Activated naive CD4-positive, alpha-beta T cell treated with Interleukin-2 at 50 U/mL for 16 hours (primary cell): ENCODE results near the gene TEAD3.
"Not testable (repeated sequence)": the region's sequence is repeated elsewhere in the genome, so short reads cannot be mapped to it uniquely, and the experiment has no call there.

Source experiments
- DNase-seq: peaks from one replicate; pipeline ENCODE4 v3.0.0-alpha.2; 2020

TEAD3 gene

DNA sequence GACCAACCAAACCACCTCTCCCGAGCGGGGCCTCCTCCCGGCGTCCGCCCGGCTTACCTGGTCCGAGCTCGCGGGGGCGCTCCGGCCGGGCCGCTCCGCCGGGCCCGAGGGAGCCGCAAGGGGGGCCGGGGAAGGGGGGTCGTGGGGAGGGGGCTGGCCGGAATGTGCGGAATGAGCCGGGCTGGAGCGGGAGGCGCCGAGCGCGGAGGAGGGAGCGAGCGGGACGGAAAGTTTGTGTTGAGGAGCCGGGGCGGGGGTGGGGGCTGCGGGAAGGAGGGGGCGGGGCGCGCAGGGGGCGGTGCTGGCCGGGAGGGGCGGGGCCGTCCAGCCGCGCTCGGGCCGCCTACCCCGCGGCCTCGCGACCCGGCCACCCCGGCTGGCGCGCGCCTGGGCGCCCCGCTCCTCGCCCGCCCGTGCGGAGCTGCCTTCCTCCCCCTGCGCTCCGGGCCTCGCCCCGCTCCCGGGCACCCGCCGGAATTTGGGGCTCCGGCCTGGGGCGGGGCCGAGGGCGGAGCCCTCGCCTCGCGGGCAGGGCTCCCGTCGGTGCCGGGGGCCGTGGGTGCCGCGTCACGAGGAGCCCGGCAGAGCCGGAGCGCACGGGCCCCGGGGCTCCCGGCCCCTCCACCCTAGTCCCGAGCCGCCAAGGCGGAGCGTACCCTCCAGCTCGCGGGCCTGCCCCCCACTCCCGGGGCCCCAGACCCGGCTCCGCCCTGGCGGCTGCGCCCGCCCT, at the start of gene TEAD3:
Gene TEAD3 (minus strand): TSS at position 239 of the 730 bp plus-strand sequence.
- DNase-seq = peak; percentile 50

DNA sequence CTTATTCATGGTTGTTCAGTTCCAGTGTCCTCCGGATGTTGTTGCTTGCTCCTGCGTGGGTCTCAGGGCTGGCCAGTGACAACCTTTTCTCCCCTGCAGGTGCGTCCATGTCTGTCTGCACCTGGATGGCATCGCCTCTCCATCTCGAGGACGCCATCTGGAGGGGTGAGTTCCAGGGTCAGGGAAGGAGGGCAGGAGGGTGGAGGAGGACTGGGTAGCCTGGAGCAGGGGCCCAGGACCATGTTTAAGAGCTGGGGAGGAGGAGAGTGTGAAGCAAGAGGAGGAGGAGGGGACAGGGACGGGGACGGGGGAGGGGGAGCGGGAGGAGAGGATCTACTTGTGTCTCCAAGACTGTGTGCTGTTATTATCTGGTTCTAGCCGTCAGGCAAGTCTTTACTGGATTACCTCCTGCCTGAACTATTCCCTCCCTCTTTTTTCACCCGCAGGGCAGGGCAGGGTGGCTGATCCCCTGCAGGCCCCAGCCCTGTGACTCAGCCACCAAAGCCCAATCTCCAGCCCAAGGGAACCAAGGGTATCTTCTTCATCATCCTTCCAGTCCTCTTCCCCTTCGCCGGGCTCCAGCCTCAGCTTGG, 48.0 kb upstream of the TEAD3 start:
- no peak for DNase-seq

DNA sequence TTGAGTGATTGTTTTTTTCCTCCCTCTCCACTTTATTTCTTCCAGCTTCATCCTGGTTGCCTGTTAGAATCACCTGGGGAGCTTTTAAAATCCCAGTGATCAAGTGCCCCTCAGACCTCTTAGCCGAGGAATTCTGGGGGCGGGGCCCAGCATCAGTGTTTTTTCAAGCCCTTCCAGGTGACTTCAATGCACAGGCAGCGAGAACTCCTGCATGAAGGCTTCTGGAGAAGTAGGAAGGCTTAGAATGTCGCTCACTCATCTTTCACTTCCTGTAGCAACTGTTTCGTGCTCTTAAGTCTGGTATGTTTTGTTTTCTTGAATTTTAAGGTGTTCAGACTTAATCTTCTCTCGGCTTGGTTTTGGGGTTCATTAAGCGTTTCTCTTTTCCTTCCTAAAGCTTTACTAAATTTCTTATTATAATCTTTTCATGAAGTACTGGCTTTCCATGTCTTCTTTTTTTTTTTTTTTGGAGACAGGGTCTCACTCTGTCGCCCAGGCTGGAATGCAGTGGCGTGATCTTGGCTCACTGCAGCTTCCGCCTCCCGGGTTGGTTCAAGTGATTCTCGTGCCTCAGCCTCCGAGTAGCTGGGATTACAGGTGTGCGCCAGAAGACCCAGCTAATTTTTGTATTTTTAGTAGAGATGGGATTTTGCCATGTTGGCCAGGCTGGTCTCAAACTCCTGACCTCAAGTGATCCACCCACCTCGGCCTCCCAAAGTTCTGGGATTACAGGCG, 46.7 kb upstream of the TEAD3 start:
- DNase-seq = no peak

DNA sequence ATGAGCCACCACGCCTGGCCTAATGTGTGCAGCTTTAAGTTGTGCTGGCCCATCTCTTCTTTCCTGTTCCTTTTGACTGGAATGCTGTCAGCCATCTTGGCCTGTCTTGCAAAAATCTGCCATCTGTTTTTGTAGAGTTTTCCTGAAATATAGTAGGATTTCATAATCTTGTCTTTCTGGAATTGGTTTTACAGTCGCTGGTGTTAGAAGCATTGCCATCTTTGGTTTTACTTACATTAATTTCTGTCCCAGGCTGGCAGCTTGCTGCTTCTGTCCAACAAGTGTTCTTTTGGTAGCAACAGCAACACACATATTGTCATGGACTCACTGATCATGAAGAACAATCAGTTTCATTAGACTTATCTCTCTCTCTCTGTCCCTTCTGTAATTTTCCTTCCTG, 45.0 kb upstream of the TEAD3 start:
- no peak for DNase-seq

DNA sequence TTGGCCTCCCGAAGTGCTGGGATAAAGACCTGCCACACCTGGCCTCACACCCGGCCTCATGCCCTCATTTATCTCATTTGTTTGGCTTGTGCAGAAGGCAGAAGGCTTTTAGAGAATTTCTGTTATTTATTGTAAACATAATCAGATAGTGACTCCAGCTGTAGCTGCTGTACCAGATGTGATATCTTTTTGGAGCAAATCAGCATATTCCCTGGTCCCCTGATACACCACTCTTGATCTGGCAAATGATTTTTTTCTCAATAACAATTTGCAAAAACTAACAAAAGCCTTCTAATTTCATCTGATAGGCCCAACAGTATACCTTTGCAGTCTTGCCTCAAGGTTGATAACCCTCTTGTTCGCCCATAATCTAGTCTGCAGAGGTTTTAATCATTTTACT, 42.3 kb upstream of the TEAD3 start:
- DNase-seq = no peak

DNA sequence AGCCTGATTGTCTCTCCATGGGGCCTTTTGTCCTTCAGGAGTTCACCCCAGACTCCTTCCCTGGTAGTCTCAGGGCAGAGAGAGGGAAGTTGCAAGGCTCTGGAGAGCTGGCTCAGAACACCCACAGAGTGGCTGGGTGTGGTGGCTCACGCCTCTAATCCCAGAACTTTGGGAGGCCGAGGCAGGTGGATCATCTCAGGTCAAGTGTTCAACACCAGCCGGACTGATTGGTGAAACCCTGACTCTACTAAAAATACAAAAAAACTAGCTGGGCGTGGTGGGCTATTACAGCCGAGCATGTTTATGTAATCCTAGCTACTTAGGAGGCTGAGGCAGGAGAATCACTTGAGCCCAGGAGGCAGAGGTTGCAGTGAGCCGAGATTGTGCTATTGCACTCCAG, 39.0 kb upstream of the TEAD3 start:
- DNase-seq = not testable (repeated sequence)

DNA sequence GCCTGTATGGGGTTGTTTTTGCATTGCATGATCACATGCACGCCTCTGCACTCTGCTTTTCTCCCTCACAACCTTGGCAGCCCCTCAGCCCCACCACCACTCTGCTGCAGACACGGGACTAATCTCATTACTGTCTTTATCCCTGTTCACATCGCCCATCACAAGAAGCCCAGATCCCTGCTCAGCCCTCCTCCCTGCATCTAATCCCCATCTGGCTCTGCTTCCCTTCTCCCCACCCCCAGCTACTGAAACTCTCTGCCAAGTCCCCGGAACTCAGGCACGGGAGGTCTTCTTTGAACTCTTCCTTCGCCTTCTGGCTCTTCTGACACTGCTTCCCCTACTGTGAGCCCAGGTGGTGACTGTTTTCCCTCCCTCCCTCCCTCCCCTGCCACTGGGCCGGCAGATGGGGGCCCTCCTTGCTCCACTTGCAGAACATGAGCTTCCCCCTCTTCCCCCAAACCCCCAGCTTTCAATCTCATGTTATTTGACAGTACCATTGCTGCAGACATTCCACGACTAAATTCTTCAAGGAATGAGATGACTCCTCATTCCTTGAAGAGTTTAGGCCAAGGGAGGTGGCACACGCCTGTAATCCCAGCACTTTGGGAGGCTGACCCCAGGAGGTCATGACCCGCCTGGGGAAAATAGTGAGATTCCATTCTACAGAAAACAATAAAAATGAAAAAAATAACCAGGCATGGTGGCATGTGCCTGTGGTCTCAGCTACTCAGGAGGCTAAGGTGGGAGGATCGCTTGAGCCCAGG, 37.7 kb upstream of the TEAD3 start:
- DNase-seq = no peak

DNA sequence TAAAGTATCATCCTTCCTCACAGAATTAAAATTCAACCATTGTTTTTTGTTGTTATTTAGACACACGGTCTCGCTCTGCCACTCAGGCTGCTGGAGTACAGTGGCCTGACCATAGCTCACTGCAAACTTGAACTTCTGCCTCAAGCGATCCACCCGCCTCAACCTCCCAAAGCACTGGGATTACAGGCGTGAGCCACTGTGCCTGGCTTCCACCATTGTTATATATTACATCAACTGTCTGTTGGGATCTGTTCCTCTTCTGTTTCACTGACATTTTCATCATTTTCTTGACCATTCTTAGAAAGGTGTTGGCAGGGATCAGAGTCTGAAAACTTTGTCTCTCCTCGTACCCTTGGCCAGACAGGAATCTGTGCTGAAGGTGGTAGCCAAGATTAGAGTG, 37.1 kb upstream of the TEAD3 start:
- no peak for DNase-seq

DNA sequence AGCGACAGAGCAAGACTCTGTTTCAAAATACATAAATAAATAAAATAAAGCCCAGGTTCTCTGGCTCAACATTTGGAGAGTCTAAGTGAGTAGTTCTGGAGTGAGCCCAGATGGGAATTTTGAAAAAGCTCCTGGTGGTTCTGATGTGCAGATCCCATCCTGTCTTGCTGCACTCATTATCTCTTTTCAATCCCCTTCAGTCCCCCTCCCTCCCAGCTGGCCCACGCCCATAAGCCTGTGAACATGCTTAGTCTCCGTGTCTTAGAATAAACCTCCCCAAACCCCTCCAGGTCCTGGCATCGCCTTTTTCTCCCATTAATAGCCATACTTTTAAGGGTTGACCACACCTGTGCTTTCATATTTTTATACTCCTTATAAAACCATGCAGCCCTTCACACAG, 35.2 kb upstream of the TEAD3 start:
- DNase-seq = no peak

DNA sequence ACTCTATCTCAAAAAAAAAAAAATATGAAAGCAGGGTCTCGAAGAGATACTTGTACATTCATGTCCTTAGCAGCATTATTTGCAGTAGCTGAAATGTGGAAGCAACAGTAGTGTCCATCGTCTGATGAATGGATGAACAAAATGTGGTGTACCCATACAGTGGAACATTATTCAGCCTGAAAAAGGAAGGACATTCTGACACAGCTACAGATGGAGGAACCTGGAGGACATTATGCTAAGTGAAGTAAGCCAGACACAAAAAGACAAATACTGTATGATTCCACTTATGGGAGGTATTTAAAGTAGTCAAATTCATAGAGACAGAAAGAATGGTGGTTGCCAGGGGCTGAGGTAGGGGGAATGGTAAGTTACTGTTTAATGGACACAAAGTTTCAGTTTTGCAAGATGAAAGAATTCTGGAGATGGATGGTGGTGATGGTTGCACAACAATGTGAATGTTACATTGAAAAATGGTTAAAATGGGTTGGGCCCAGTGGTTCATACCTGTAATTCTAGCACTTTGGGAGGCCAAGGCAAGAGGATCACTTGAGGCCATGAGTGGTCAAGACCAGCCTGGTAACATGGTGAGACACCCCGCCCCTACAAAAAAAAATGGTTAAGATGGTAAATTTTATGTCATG, 27.6 kb upstream of the TEAD3 start:
- no peak for DNase-seq

DNA sequence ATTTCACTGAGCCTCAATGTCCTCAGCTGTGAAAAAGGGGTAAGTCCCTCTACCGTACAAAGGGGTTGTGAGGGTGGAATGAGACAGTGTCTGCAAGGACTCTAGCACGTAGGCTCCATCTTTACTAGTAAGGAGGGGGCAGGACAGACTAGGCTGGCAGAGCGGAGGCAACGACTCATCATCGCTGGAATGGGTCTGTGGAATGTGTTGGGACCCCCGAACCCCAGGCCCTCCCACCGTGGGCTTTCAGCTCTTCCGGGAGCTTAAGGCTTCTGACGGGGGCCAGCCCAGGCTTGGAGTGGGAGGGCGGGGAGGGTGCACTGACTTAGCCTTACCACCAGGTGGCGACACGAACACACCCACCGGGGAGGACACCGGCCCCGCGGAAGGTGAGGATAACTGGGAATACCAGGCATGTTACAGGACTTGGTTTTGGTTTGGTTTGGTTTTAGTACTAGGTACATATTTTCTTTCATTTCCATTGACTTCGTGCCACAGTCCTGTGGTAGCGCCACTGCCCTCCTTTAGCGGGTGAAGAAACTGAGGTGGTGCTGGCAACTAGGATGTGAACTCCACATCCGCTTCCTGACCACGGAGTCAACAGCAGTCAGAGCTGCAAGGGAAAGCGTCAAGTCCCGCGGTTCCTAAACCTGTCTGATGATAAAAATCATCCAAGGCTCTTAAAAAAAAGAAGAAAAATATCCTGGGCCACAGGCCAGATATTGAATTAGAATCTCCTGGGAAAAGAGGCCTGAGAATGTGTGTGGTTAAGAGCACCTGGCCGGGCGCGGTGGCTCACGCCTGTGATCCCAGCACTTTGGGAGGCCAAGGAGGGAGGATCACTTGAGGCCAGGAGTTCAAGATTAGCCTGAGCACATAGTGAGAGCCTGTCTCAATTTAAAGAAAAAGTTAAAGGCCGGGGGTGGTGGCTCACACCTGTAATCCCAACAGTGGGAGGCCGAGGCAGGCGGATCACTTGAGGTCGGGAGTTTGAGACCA, 26.1 kb upstream of the TEAD3 start:
- DNase-seq = peak; percentile 82

DNA sequence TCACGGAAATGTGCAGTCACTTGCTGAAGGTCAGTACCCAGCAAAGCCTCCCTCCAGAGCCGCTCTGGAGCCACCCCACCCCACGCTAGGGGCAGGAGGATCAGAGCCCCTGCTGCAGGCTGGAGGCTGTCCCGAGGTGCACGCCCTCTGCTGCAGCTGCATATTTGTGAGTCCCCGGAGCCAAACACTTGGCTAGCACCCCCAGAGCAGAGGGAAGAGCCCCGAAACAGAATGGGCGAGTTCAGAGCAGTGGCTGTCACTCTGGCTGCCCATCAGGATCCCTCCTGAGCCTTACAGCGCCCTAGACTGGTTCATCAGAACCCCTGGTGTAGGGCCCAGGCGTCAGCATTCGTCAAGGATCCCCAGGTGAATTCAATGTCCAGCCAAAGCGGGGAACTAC, 25.3 kb upstream of the TEAD3 start:
- DNase-seq = no peak

DNA sequence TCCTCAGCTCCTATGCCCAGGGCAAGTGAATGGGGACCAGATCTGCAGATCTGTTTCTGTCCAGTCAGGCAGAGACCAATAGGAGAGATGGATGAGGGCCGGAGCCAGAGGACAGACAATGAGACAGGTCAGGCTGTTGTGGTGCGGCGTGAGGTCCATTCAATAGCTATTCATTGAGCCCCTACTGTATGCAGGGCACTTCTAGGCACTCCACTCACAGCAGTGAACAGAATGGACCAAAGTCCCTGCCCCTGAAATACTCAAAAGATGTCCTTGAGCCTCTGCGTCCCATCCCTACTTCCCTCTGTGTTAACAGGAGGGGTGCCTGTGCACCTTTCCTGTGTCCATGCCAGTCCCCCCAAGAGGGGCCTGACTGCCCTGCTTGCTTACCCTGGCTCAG, 24.4 kb upstream of the TEAD3 start:
- DNase-seq = no peak

DNA sequence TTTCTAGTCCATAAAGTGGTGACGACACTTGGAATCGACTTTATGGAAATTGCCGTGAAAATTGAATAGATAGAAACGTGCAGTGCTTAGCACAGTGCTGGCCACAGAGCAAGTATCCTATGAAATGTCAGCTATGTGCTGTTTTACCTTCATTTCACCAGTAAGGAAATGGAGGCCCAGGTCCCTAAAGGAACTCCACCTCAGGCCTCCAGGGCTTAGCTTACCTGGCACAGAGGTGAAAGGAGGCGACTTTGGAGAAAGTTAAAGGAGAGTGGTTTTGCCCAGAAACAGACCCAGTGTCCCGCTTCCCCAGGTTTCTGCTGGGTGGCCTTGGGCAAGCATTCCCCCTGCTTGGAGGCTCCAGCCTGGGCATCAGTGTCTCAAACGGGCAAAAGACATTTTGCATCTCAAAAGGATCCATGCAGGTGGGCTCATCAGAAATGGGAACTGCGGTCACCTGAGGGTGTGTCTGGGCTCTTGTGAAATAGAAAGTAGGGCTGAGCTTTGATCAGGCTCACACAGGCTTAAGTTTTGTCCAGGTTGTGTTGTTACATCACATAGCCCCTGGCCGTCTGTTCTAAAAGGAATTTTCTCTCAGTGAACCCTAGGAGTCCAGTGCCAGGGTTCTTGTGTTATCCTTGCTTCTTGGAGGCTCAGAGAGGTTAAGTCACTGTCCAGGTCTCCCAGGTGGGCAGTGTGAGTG, 22.6 kb upstream of the TEAD3 start:
- DNase-seq = no peak

DNA sequence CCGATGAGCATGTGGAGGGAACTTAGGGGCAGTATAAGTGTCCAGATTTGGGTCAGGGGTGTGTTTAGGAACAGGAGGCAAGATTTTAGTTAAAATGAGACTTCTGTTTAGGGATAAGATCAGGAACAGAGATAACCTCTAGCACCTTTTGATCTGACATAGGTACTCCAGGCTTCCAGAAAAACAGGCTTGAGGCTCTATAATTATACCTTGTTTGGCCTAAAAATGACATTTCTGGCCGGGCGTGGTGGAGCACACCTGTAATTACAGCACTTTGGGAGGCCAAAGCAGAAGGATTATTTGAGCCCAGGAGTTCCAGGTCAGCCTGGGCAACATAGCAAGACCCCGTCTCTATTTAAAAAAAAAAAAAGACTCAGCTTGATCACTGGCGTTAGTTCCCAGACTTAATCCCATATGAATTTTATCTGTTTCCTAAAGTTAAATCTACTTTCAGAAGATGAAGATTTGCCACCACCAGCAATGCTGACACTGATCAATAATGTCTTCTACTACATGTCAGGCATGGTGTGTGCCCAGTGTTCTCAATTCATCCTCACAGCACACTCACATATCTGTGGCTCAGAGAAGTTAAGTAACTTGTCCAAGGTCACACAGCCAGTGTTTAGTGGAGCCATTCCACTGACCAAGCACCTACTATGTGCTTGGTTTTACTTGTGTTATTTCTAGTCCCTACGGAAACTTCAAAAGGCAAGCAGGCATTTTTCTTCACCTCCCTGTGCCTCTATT, 21.9 kb upstream of the TEAD3 start:
- no peak for DNase-seq

DNA sequence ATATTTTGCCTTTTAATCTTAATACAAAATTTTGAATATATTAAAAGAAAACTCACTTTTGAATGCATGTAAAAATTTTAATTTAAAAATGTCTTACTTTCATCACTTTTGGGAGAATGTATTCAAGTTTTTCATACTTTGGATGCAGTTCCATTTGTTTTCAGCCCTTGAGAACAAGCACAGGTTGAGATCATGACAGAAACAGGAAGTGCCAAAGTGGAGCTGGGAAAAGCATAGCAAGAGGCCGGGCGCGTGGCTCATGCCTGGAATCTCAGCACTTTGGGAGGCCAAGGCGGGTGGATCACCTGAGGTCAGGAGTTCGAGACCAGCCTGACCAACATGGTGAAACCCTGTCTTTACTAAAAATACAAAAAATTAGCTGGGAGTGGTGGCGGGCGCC, 21.1 kb upstream of the TEAD3 start:
- not testable (repeated sequence) for DNase-seq

DNA sequence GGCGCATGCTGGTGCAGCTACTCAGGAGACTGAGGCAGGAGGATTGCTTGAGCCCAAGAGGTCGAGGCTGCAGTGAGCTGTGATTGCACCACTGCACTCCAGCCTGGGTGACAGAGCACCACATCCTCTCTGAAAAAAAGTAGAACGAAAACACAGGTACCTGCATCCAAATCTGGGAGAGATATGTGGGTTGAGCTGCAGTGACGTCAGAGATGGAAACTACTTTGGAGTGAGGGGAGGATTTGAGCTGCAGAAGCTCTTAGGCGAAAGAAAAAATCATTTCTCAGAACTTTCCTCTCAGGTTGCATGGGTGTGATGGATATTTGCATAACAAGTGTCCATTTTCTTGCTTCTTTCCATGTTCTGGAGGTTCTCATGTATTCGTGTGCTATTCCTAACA, 19.8 kb upstream of the TEAD3 start:
- no peak for DNase-seq

DNA sequence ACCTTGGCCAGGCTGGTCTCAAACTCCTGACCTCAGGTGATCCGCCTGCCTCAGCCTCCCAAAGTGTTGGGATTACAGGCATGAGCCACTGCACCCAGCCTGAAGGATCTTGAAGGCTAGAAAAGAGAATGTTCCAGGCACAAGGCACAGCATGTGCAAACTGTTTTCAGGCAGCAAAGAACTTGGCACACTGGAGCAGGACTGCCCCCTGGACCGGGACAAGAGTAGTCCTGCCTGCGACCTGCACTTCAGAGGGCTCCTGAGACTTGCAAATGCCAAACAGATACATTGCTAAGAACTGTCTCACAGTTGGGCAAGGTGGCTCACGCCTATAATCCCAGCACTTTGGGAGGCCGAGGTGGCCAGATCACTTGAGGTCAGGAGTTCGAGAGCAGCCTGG, 19.1 kb upstream of the TEAD3 start:
- DNase-seq = not testable (repeated sequence)

DNA sequence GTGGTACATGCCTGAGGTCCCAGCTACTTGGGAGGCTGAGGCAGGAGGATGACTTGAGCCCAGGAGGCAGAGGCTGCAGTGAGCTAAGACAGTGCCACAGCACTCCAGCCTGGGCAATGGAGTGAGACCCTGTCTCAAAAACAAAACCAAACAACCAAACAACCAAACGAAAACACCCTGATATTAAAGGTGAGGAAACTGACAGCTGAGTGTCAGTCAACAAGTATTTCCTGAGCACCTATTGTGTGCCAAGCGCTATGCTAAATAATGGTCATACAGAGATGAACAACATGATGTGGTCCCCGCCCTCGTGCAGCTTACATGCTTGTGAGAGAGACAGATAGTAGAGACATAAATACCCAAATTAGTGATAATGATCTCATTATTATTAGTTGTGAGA, 17.7 kb upstream of the TEAD3 start:
- no peak for DNase-seq

DNA sequence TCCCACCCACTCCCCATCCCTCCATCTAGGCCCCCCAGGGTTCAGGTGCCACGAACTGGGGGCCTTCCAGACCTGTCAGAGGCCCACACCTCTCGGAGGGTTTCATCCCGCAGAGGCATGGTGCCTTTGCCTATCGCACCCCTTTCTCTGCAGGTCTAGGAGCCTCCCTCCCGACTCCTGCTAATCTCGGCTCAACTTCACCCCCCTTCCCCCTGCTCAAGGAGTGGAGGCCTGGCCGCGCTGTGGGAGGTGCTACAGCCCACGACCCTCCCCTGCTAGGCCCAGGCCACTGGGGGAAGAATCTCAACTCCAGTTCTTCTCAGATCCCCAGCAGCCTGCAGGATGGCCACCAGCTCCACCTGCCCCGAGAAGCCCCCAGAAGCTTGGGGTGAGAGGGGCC, 15.9 kb upstream of the TEAD3 start, which contains the start of gene TULP1:
Gene TULP1 (minus strand): TSS at position 157 of the 400 bp plus-strand sequence. CDS start 38 bp downstream, at position 119.
- no peak for DNase-seq
